GM23338 (cell line): Measurements from ENCODE around the gene UMOD. TPM values are rescaled to one million over a fixed set of nuclear protein-coding genes. Genes with fewer than 3 reads are reported as not detected.

Experiments
- ATAC-seq: fragments of 200-7000 bp; cut with Tn5 transposase; 3 replicates; pipeline ENCODE4 v1.9.1; 2020
- DNase-seq: peaks from one replicate; pipeline ENCODE4 v3.0.0-alpha.2; 2015; ENCODE audit warnings: low spot score
- H2AFZ ChIP-seq: fragments of 200-600 bp; sonication (generic); 2 replicates; pipeline ENCODE4 v1.8.0; 2016; ENCODE audit warnings: antibody characterized with exemption, mild to moderate bottlenecking, moderate library complexity
- H3F3A ChIP-seq: fragments of 200-600 bp; sonication (generic); replicated peaks from 2 replicates; pipeline ENCODE4 v1.8.0; 2017; ENCODE audit warnings: antibody characterized with exemption, mixed run types, low read depth
- H3K27ac ChIP-seq: fragments of 200-600 bp; sonication (generic); 2 replicates; pipeline ENCODE4 v1.6.1; 2016; ENCODE audit warnings: low read depth
- H3K27me3 ChIP-seq: fragments of 200-600 bp; sonication (generic); 2 replicates; pipeline ENCODE4 v1.8.0; 2016; ENCODE audit warnings: mild to moderate bottlenecking, mixed run types, moderate library complexity; ENCODE audit not compliant: insufficient read depth
- H3K36me3 ChIP-seq: fragments of 200-600 bp; sonication (generic); 2 replicates; pipeline ENCODE4 v1.8.0; 2016; ENCODE audit warnings: mild to moderate bottlenecking; ENCODE audit not compliant: insufficient read depth
- H3K4me1 ChIP-seq: fragments of 200-600 bp; sonication (generic); 2 replicates; pipeline ENCODE4 v1.8.0; 2016; ENCODE audit warnings: mild to moderate bottlenecking, moderate library complexity; ENCODE audit not compliant: insufficient read depth
- H3K4me2 ChIP-seq: fragments of 200-600 bp; sonication (generic); 2 replicates; pipeline ENCODE4 v1.7.1; 2017; ENCODE audit warnings: mixed run types
- H3K4me3 ChIP-seq: fragments of 200-600 bp; sonication (generic); 2 replicates; pipeline ENCODE4 v1.6.1; 2016; ENCODE audit warnings: mixed run types
- H3K79me2 ChIP-seq: fragments of 200-600 bp; sonication (generic); replicated peaks from 2 replicates; pipeline ENCODE4 v1.8.0; 2017; ENCODE audit warnings: mild to moderate bottlenecking; ENCODE audit not compliant: insufficient read depth
- H3K9me2 ChIP-seq: fragments of 200-600 bp; sonication (generic); 2 replicates; pipeline ENCODE4 v1.8.0; 2017; ENCODE audit not compliant: insufficient read depth
- H4K20me1 ChIP-seq: fragments of 200-600 bp; sonication (generic); replicated peaks from 2 replicates; pipeline ENCODE4 v1.8.0; 2017; ENCODE audit warnings: mild to moderate bottlenecking; ENCODE audit not compliant: insufficient read depth
- H3K27ac Mint-ChIP-seq: 2 replicates; pipeline ENCODE4 v1.8.0; 2020; ENCODE audit warnings: inconsistent platforms, mild to moderate bottlenecking, moderate library complexity, mixed read lengths
- H3K27me3 Mint-ChIP-seq: 3 replicates; pipeline ENCODE4 v1.8.0; 2022; ENCODE audit warnings: low read depth, mild to moderate bottlenecking, moderate library complexity, mixed read lengths, inconsistent platforms; ENCODE audit not compliant: insufficient read depth, poor library complexity
- H3K36me3 Mint-ChIP-seq: 3 replicates; pipeline ENCODE4 v1.8.0; 2021; ENCODE audit warnings: low read depth, mild to moderate bottlenecking, inconsistent platforms, moderate library complexity, mixed read lengths
- H3K4me1 Mint-ChIP-seq: 3 replicates; pipeline ENCODE4 v1.8.0; 2020; ENCODE audit warnings: mild to moderate bottlenecking, inconsistent platforms, mixed read lengths
- H3K4me3 Mint-ChIP-seq: 3 replicates; pipeline ENCODE4 v1.8.0; 2021; ENCODE audit warnings: moderate library complexity, mild to moderate bottlenecking, inconsistent platforms, mixed read lengths
- H3K9me3 Mint-ChIP-seq: 3 replicates; pipeline ENCODE4 v1.8.0; 2020; ENCODE audit warnings: moderate library complexity, mild to moderate bottlenecking, inconsistent platforms, mixed read lengths
- CREB1 ChIP-seq: fragments of 250-450 bp; sonication (Bioruptor Pico); IDR thresholded peaks from 2 replicates; pipeline ENCODE4 v1.5.0; 2020; ENCODE audit warnings: low read depth, mild to moderate bottlenecking, moderate library complexity
- EZH2 ChIP-seq: fragments of 200-600 bp; sonication (generic); IDR thresholded peaks from one replicate; pipeline ENCODE4 v1.8.0; 2017; ENCODE audit warnings: antibody characterized with exemption, mild to moderate bottlenecking, low read depth; ENCODE audit not compliant: unreplicated experiment
- EZH2phosphoT487 ChIP-seq: fragments of 200-600 bp; sonication (generic); IDR thresholded peaks from one replicate; pipeline ENCODE4 v1.8.1; 2018; ENCODE audit warnings: antibody characterized with exemption; ENCODE audit not compliant: unreplicated experiment
- JUNB ChIP-seq: IDR thresholded peaks from one replicate; pipeline ENCODE4 v1.6.1; 2016; ENCODE audit warnings: antibody characterized with exemption; ENCODE audit not compliant: unreplicated experiment
- POLR2AphosphoS5 ChIP-seq: IDR thresholded peaks from 2 replicates; pipeline ENCODE4 v1.6.1; 2016; ENCODE audit warnings: antibody characterized with exemption, low read depth
- REST ChIP-seq: IDR thresholded peaks from one replicate; pipeline ENCODE4 v1.6.1; 2018; ENCODE audit warnings: antibody characterized with exemption; ENCODE audit not compliant: unreplicated experiment
- ZNF114 ChIP-seq: fragments of 250-450 bp; sonication (Bioruptor Pico); IDR thresholded peaks from 2 replicates; pipeline ENCODE4 v1.5.0; 2020; ENCODE audit warnings: mild to moderate bottlenecking, moderate library complexity
- ZNF462 ChIP-seq: fragments of 250-450 bp; sonication (Bioruptor Pico); IDR thresholded peaks from 2 replicates; pipeline ENCODE4 v1.5.0; 2020; ENCODE audit warnings: mild to moderate bottlenecking, moderate library complexity
- polyA plus RNA-seq: library from polyadenylated mRNA; unstranded; fragments of >200 nt; fragmentation: Nextera tagmentation; extraction: Ambion mirVana; gene quantifications from 2 replicates; pipeline ENCODE4 v1.2.1, GENCODE V29; 2016
- total RNA-seq: library from RNA; depleted of rRNA; stranded (reverse); fragments of >200 nt; shearing (Covaris generic); gene quantifications from 2 replicates; pipeline ENCODE4 v1.2.3, GENCODE V29; 2014
- TF ChIP-seq, protein P1 (sequence below), 2 experiments: fragments of 200-600 bp in 1 of 2; sonication (generic) in 1 of 2; conservative IDR thresholded peaks; 2 replicates each; pipeline versions ENCODE4 v1.5.1 to v1.6.1; 2016 to 2017; ENCODE audit warnings: antibody characterized with exemption in 2 of 2, low read depth in 2 of 2, mild to moderate bottlenecking in 2 of 2, moderate library complexity in 1 of 2

UMOD gene
- total and polyA plus RNA-seq, 2 experiments from 2014 or later = not detected

DNA sequence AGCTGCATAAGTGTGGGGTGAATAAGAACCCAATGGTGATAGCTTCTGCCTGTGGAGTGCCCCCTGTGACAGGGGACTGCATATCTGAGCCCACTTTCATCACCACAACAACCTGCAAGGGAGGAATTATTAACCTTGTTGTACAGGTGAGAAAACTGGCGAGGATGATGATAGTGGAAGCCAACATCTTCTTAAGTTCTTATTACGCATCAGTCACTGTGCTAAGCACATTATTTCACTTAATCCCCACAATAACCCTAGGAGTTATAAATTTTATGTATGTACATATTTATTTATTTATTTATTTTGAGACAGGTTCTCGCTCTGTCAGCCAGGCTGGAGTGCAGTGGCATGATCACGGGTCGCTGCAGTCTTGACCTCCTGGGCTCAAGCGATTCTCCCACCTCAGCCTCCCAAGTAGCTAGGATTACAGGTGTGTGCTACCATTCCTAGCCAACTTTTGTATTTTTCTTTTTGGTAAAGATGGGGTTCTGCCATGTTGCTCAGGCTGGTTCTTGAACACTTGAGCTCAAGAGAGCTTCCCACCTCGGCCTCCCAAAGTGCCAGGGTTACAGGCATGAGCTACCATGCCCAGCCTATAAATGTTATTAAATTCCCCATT lies 44.4 kb upstream of the UMOD start:
- Mint-ChIP-seq H3K9me3 (no peaks in the 10 kb centered on the region), H3K27ac (no peak overlapping the region)

More for the DNA sequence above, 44.4 kb upstream of the UMOD start:
- Histone ChIP-seq H3K4me1 (no peaks in the 10 kb centered on the region), H4K20me1 (no peaks in the 10 kb centered on the region), H3F3A (no peaks in the 10 kb centered on the region), H3K79me2 (no peaks in the 10 kb centered on the region), H3K27me3 (no peaks in the 10 kb centered on the region), H3K4me2 (no peak overlapping the region), H3K4me3 (no peak overlapping the region), H3K9me2 (peaks cover 3% of the 10 kb centered on the region; the same call in 1 of the 2 replicates), H2AFZ (no peak overlapping the region), H3K36me3 (no peaks in the 10 kb centered on the region), H3K27ac (no peak overlapping the region)
- TF ChIP-seq CREB1 (CRISPR knock-in tag) = no peak
- TF ChIP-seq EZH2 = no peak
- TF ChIP-seq, protein P1, sequence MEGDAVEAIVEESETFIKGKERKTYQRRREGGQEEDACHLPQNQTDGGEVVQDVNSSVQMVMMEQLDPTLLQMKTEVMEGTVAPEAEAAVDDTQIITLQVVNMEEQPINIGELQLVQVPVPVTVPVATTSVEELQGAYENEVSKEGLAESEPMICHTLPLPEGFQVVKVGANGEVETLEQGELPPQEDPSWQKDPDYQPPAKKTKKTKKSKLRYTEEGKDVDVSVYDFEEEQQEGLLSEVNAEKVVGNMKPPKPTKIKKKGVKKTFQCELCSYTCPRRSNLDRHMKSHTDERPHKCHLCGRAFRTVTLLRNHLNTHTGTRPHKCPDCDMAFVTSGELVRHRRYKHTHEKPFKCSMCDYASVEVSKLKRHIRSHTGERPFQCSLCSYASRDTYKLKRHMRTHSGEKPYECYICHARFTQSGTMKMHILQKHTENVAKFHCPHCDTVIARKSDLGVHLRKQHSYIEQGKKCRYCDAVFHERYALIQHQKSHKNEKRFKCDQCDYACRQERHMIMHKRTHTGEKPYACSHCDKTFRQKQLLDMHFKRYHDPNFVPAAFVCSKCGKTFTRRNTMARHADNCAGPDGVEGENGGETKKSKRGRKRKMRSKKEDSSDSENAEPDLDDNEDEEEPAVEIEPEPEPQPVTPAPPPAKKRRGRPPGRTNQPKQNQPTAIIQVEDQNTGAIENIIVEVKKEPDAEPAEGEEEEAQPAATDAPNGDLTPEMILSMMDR (conservative IDR thresholded peaks at IDR 0.05; ENCODE audit: low read depth in 2 of 2) = no peak
- no peak for TF ChIP-seq ZNF462 (CRISPR knock-in tag)
- no peak for TF ChIP-seq EZH2phosphoT487
- no peak for TF ChIP-seq POLR2AphosphoS5
- TF ChIP-seq ZNF114 (CRISPR knock-in tag) = no peak
- no peak for TF ChIP-seq JUNB
- TF ChIP-seq REST = no peak
- no peak overlapping the region for H3K4me3 Mint-ChIP-seq
- peaks cover 5% of the 10 kb centered on the region; the same call in 2 of the 3 replicates for H3K4me1 Mint-ChIP-seq
- H3K27me3 Mint-ChIP-seq = no peaks in the 10 kb centered on the region
- DNase-seq (no peak), ATAC-seq (no peak)
- H3K36me3 Mint-ChIP-seq = no peaks in the 10 kb centered on the region
